Neural progenitor cell (in vitro differentiated cells): ENCODE data around the gene UBR4. TPM values are rescaled to one million over a fixed set of nuclear protein-coding genes. Genes with fewer than 3 reads are reported as not detected.

Experiments used
- DNase-seq: peaks from one replicate; pipeline ENCODE4 v3.0.0-alpha.2; 2016; ENCODE audit warnings: low spot score
- H2AFZ ChIP-seq: fragments of 200-600 bp; sonication (generic); replicated peaks from 2 replicates; pipeline ENCODE4 v1.6.1; 2016; ENCODE audit warnings: antibody characterized with exemption
- H3F3A ChIP-seq: fragments of 200-600 bp; sonication (generic); 2 replicates; pipeline ENCODE4 v1.6.1; 2016; ENCODE audit warnings: antibody characterized with exemption, low read depth
- H3K27ac ChIP-seq: fragments of 200-600 bp; sonication (generic); 2 replicates; pipeline ENCODE4 v1.5.1; 2016; ENCODE audit warnings: mild to moderate bottlenecking
- H3K27me3 ChIP-seq: fragments of 200-600 bp; sonication (generic); 2 replicates; pipeline ENCODE4 v1.6.1; 2016; ENCODE audit warnings: mild to moderate bottlenecking, moderate library complexity
- H3K36me3 ChIP-seq: fragments of 200-600 bp; sonication (generic); 2 replicates; pipeline ENCODE4 v1.5.1; 2016
- H3K4me1 ChIP-seq: fragments of 200-600 bp; sonication (generic); 2 replicates; pipeline ENCODE4 v1.6.1; 2016; ENCODE audit warnings: mixed run types
- H3K4me2 ChIP-seq: fragments of 200-600 bp; sonication (generic); 2 replicates; pipeline ENCODE4 v1.6.1; 2016
- H3K4me3 ChIP-seq: fragments of 200-600 bp; sonication (generic); 2 replicates; pipeline ENCODE4 v1.5.1; 2016
- H3K79me2 ChIP-seq: fragments of 200-600 bp; sonication (generic); 2 replicates; pipeline ENCODE4 v1.6.1; 2016; ENCODE audit warnings: low read depth
- H3K9ac ChIP-seq: fragments of 200-600 bp; sonication (generic); 2 replicates; pipeline ENCODE4 v1.6.1; 2016
- H3K9me3 ChIP-seq: fragments of 200-600 bp; sonication (generic); 2 replicates; pipeline ENCODE4 v1.5.1; 2016; ENCODE audit warnings: low read depth
- H4K20me1 ChIP-seq: fragments of 200-600 bp; sonication (generic); 2 replicates; pipeline ENCODE4 v1.6.1; 2016; ENCODE audit warnings: low read depth
- H3K27ac Mint-ChIP-seq: 3 replicates; pipeline ENCODE4 v1.8.0; 2021; ENCODE audit warnings: mixed read lengths
- H3K27me3 Mint-ChIP-seq: 2 replicates; pipeline ENCODE4 v1.8.0; 2022; ENCODE audit warnings: low read depth, mild to moderate bottlenecking, inconsistent platforms, moderate library complexity, mixed read lengths; ENCODE audit not compliant: insufficient read depth
- H3K36me3 Mint-ChIP-seq: 3 replicates; pipeline ENCODE4 v1.8.0; 2021; ENCODE audit warnings: mixed read lengths
- H3K4me1 Mint-ChIP-seq: 3 replicates; pipeline ENCODE4 v1.8.0; 2021; ENCODE audit warnings: mixed read lengths
- H3K4me3 Mint-ChIP-seq: 3 replicates; pipeline ENCODE4 v1.8.0; 2021; ENCODE audit warnings: mild to moderate bottlenecking, moderate library complexity, mixed read lengths
- H3K9me3 Mint-ChIP-seq: 3 replicates; pipeline ENCODE4 v1.8.0; 2020; ENCODE audit warnings: mixed read lengths
- CTCF ChIP-seq: fragments of 200-600 bp; sonication (generic); IDR thresholded peaks from 2 replicates; pipeline ENCODE4 v1.5.1; 2017; ENCODE audit warnings: antibody characterized with exemption, mild to moderate bottlenecking
- EZH2 ChIP-seq: fragments of 200-600 bp; sonication (generic); IDR thresholded peaks from 2 replicates; pipeline ENCODE4 v1.6.1; 2017; ENCODE audit warnings: antibody characterized with exemption, mild to moderate bottlenecking, moderate library complexity
- EZH2phosphoT487 ChIP-seq: fragments of 200-600 bp; sonication (generic); IDR thresholded peaks from 2 replicates; pipeline ENCODE4 v1.6.1; 2017; ENCODE audit warnings: antibody characterized with exemption
- total RNA-seq: library from RNA; depleted of rRNA; stranded (reverse); fragments of >200 nt; gene quantifications from 2 replicates; pipeline ENCODE4 v1.2.3, GENCODE V29; 2015; ENCODE audit warnings: low replicate concordance

UBR4 gene
- total RNA-seq, 1 donor from 2014 or later = 71.2 TPM

- Histone ChIP-seq H3K79me2 (peaks cover 96% of the 10 kb centered on the region), H3K4me3 (no peak overlapping the region), H2AFZ (no peak overlapping the region), H3K4me2 (no peak overlapping the region), H3K9me3 (no peaks in the 10 kb centered on the region), H3K36me3 (no peaks in the 10 kb centered on the region), H3K27me3 (no peaks in the 10 kb centered on the region), H3K9ac (no peak overlapping the region), H3K27ac (no peak overlapping the region), H3K4me1 (peaks cover 8% of the 10 kb centered on the region), H4K20me1 (peaks cover 90% of the 10 kb centered on the region), H3F3A (peaks cover 2% of the 10 kb centered on the region)
- Mint-ChIP-seq H3K4me3 (no peak overlapping the region), H3K36me3 (no peaks in the 10 kb centered on the region), H3K9me3 (no peaks in the 10 kb centered on the region), H3K27ac (no peak overlapping the region), H3K4me1 (peaks cover 13% of the 10 kb centered on the region), H3K27me3 (peaks cover 5% of the 10 kb centered on the region)
- TF ChIP-seq EZH2 (no peak), EZH2phosphoT487 (no peak), CTCF (no peak)
- DNase-seq = no peak
These were observed 4.7 kb downstream of the UBR4 start for GRCh38 chr1:19205403-19205802.

GRCh38 chr1:19204446-19205266, 5.4 kb downstream of the UBR4 start:
- Histone ChIP-seq H3K9ac (no peak overlapping the region), H3K9me3 (no peaks in the 10 kb centered on the region), H3K79me2 (peaks cover 100% of the 10 kb centered on the region), H2AFZ (no peak overlapping the region), H3K27ac (no peak overlapping the region), H3K4me2 (no peak overlapping the region), H4K20me1 (peaks cover 97% of the 10 kb centered on the region), H3K36me3 (peaks cover 3% of the 10 kb centered on the region), H3K4me1 (peaks cover 8% of the 10 kb centered on the region), H3F3A (no peaks in the 10 kb centered on the region), H3K4me3 (no peak overlapping the region), H3K27me3 (no peaks in the 10 kb centered on the region)
- no peak overlapping the region for H3K4me3 Mint-ChIP-seq
- H3K27ac Mint-ChIP-seq = no peak overlapping the region
- peaks cover 2% of the 10 kb centered on the region for H3K27me3 Mint-ChIP-seq
- no peaks in the 10 kb centered on the region for H3K9me3 Mint-ChIP-seq
- TF ChIP-seq EZH2 (no peak), EZH2phosphoT487 (no peak), CTCF (no peak)
- peaks cover 13% of the 10 kb centered on the region for H3K4me1 Mint-ChIP-seq
- no peaks in the 10 kb centered on the region for H3K36me3 Mint-ChIP-seq
- no peak for DNase-seq

GRCh38 chr1:19203440-19203839, 6.6 kb downstream of the UBR4 start:
- no peak overlapping the region for H3K9ac ChIP-seq
- no peaks in the 10 kb centered on the region for H3K9me3 ChIP-seq
- no peak overlapping the region for H3K4me3 Mint-ChIP-seq
- peaks cover 4% of the 10 kb centered on the region for H3K4me1 Mint-ChIP-seq
- H3K79me2 ChIP-seq = peaks cover 96% of the 10 kb centered on the region
- no peaks in the 10 kb centered on the region for H3K36me3 Mint-ChIP-seq
- TF ChIP-seq EZH2phosphoT487 (no peak), CTCF (no peak), EZH2 (no peak)
- H3K9me3 Mint-ChIP-seq = no peaks in the 10 kb centered on the region
- peaks cover 96% of the 10 kb centered on the region for H4K20me1 ChIP-seq
- H3K4me3 ChIP-seq = no peak overlapping the region
- no peaks in the 10 kb centered on the region for H3K27me3 ChIP-seq
- H3K27ac Mint-ChIP-seq = no peak overlapping the region
- H3K27ac ChIP-seq = no peak overlapping the region
- H3K27me3 Mint-ChIP-seq = peaks cover 2% of the 10 kb centered on the region
- H3K4me1 ChIP-seq = peaks cover under 1% of the 10 kb centered on the region
- H3F3A ChIP-seq = no peaks in the 10 kb centered on the region
- H3K36me3 ChIP-seq = peaks cover 3% of the 10 kb centered on the region
- no peak overlapping the region for H3K4me2 ChIP-seq
- no peak overlapping the region for H2AFZ ChIP-seq
- DNase-seq = no peak
